ENCODE results near the gene RTN4RL1.
"Not testable (repeated sequence)": the region's sequence is repeated elsewhere in the genome, so short reads cannot be mapped to it uniquely, and the experiment has no call there.

The RTN4RL1 gene

DNA sequence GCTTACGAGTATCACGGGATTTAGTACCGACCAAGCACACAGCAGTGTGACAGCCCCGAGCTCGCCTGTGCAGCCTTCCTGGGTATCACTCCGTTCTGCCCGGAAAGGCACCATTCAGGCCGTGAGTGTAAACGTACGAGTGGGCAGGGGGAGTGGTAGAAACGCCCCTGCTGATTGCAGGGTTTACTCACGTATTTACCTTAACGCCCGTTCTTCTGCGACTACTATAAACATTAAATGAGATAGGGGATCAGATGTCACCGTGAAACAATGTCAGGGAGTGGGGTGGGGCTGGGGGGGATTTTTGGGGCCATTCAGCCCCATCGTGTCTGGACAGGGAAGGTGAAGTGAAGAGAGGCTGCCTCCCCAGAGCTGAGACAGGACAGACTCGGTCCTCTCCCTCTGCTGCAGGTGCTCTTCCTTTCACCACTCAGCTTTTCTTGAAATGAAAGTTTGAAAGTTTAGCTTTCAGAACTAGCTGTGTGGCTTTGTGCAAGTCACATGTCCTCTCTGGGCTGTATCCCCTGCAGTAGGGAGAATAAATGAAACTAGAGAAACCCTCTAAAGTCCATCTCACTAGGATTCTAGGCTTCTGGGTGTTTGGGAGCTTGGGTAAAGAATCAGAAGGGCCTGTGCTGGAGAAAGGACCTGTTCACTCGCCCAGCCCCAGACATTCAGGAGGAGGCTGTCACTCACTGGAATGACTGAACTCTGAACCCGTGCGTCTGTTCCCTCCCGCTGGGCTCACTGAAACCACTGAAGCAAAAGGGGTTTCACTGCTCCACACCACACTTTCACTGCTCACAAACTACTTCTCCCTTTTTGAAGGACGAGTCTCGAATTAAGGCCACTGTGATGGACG, 128.7 kb downstream of the RTN4RL1 start:
- no peak for DNase-seq (ENCODE audit: low spot score)

DNA sequence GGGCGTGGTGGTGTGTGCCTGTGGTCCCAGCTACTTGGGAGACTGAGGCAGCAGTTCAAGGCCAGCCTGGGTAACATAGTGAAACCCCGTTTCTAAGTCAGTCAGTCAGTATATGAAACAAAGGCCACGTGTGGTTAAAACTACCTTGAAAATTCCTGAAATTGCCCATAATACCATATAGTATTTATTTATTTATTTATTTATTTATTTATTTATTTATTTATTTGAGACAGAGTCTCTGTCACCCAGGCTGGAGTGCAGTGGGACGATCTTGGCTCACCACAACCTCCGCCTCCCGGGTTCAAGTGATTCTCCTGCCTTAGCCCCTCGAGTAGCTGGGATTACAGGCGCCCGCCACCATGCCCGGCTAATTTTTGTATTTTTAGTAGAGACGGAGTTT, 129.7 kb downstream of the RTN4RL1 start:
- DNase-seq (ENCODE audit: low spot score), result not testable (repeated sequence)

DNA sequence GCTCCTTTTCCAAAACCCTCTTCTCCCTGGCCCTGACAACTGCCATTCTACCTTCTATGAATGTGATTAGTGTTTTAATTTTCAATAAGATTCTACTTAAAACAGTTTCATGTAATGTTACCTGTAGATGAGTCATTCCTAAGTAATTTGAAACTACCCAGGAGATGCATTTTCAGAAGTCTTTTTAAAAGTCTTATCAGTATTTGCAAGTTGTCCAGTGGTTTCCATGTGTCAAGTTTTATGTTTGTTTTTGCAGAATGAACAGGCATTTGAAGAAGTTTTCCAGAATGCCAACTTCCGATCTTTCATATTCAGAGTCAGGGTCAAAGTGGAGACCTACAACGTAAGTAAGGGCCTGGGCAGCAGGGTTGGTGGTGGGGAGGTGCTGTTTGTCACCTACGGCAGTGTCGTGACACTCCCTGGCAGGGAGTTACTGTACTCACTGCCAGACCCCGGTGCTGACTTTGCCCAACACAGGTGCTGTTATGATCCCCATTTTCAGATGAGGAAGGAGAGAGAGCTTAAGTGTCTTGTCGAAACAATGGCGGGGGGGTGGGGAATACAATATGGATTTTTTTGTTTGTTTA, 130.3 kb downstream of the RTN4RL1 start:
- DNase-seq (ENCODE audit: low spot score), result no peak

DNA sequence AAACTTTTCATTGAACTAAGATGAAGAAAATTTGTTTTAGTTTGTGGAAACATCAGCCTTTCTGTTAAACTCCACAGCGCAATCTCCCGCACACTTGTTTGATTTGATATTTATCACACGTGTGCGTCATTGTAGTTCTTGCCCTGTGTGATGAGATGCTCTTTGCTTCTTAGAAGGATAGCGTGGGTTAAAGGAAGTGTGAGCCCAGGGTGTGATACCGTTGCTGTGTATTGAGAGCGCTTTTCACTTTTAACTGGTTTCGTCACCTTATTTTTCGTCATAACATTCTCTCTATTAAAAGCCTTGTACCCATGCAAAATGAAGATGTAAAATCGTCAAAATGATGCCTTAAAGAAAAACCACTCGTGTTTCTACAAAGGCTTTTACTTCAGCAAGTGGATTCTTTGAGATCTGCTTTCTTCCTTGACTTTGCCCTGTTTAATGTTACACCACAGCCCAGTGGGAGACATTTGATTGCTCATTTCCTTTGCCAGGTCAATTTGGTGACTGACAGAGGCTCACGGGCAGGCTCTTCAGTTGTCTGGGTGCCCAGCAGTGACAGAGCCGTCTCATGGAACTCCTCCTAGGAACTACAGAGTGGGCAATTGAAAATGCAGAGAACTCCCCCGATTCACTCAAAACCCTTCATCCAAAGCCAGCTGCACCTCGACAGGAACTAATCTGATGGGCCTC, 134.2 kb downstream of the RTN4RL1 start:
- DNase-seq (ENCODE audit: low spot score), result no peak

DNA sequence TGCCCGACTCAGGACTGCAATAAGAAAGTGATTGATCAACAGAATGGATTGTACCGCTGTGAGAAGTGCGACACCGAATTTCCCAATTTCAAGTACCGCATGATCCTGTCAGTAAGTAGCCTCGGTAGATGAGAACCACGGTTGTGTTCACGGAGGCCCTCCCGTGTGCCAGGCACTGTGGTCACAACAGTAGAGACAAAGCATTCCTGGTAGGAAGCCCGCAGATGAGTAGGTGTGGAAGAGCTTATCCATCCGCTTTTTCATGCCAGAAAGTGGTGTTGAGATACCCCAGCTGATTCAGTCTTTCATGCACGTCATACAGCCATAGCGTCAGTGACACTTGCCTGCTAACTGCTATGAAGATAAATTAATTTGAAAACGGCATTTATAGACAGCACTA, 136.4 kb downstream of the RTN4RL1 start:
- no peak for DNase-seq (ENCODE audit: low spot score)

All from germinal center (tissue), 1 donor.